Activated T-helper 1 cell treated with Interleukin-2 at 50 U/mL for 16 hours (primary cell): Measurements from ENCODE around the gene PRKAG2.

Experiments
- DNase-seq: peaks from one replicate; pipeline ENCODE4 v3.0.0-alpha.2; 2020; ENCODE audit warnings: low read depth

Gene PRKAG2

GRCh38 chr7:151623766-151624165 lies 253.1 kb downstream of the PRKAG2 start:
- no peak for DNase-seq

GRCh38 chr7:151621961-151622360 lies 255.0 kb downstream of the PRKAG2 start:
- no peak for DNase-seq

- DNase-seq, result no peak
Observed at GRCh38 chr7:151616443-151617213, 260.3 kb downstream of the PRKAG2 start.

DNA sequence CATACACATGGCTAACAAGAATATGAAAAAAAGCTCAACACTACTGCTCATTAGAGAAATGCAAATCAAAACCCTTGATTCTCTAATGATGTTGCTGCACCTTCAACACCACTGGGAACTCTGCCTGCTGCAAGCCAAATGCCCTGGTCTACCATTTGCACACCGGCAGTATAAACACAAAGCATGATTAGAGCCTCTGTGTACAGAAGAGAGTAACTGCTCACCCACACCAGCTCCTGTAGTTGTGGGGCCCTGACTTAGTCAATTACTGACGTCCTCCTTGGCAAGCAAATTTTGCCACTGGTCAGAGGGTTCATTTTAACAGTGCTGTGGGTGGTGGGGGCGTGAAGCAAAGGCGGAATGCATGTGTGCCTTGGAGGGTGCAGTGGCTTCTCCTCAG lies 261.1 kb downstream of the PRKAG2 start:
- no peak for DNase-seq

GRCh38 chr7:151615058-151615457 lies 261.9 kb downstream of the PRKAG2 start:
- no peak for DNase-seq

GRCh38 chr7:151614019-151614418 lies 262.9 kb downstream of the PRKAG2 start:
- DNase-seq, result no peak

- no peak for DNase-seq
Observed at GRCh38 chr7:151611878-151612277, 265.0 kb downstream of the PRKAG2 start.

- DNase-seq, result no peak
Observed at GRCh38 chr7:151611041-151611440, 265.9 kb downstream of the PRKAG2 start.

- no peak for DNase-seq
Observed at GRCh38 chr7:151608031-151608551, 268.8 kb downstream of the PRKAG2 start.

GRCh38 chr7:151607464-151607867 lies 269.4 kb downstream of the PRKAG2 start:
- no peak for DNase-seq

- DNase-seq, result no peak
Observed at GRCh38 chr7:151603951-151604350, 273.0 kb downstream of the PRKAG2 start.

GRCh38 chr7:151601521-151602305 lies 275.2 kb downstream of the PRKAG2 start:
- no peak for DNase-seq

DNA sequence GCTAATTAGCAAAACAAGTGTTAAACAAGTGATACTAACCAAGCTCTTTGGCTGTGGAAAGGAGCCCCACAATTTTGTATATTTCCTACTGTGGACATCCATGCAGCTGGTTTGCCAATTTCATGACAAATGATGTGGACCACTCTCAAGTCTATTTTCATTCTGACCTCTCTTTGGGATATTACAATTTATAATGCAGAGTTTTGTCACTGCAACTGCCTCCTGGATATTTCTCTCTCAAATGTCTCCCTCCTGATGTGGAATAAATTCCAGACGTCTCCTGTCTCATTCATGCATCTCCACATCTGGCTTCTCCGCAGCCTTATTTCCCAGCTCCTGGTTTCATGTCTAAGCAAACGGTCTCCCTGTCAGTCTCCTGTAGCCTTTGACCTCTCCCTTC lies 276.6 kb downstream of the PRKAG2 start:
- no peak for DNase-seq

DNA sequence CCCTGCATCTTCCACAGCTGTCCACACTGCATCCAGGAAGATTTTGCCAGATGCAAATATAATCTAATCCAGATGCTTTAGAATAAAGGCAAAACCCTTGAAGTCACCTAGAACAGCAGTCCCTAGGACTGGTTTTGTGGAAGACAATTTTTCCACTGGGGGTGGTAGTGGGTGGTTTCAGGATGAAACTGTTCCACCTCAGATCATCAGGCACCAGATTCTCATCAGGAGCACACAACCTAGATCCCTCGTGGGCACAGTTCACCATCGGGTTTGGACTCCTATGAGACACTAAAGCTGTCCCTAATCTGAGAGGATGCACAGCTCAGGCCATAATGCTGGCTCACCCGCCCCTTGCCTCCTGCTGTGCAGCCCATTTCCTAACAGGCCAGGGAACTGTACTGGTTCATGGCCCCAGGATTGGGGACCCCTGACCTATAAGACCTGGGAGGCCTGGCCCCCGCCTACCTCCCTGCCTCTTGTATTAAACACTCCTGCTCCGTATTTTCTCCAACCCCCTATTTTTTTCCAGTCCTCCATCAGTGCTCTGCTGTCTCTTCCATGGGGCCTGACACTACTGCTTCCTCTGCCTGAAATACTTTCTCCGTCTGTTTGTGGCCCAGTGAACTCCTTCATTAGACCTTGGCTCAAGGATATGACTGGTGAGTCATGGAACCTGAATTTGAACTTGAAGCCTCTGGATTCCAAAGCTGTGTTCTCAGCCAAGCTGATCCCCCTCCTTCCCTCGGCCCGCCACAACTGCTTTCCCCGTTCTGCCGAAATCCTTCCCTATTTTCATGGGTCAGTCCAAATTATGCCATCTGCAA lies 277.3 kb downstream of the PRKAG2 start:
- DNase-seq, result no peak

- no peak for DNase-seq
Observed at GRCh38 chr7:151597541-151598444, 279.1 kb downstream of the PRKAG2 start.

GRCh38 chr7:151595702-151596350 lies 281.1 kb downstream of the PRKAG2 start:
- no peak for DNase-seq

GRCh38 chr7:151592868-151593486 lies 283.9 kb downstream of the PRKAG2 start:
- DNase-seq, result no peak

GRCh38 chr7:151592330-151592729 lies 284.6 kb downstream of the PRKAG2 start:
- DNase-seq, result no peak

DNA sequence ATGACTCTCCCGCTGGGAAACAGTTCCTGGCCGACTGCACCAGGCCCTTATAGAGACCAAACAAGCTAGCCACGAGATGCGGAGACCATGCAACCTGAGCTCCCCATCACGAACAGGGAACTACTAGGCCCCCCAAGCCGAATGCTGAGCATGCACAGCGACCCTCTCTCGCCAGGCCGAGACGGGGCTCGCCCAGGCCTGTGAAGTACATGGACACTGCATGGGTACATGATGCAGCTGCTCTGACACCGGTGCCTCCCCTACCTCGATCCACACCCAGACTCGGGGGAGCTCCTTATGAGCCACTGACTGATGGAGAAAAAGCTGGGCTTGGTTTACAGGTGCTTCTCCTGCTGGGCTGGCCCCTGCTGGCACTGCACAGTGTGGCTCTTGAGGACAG lies 285.0 kb downstream of the PRKAG2 start:
- DNase-seq, result no peak
